CD4-positive, alpha-beta T cell treated with Interferon gamma for 1 hour (primary cell): ENCODE data around the gene TTC23.
"Not testable (repeated sequence)": the region's sequence is repeated elsewhere in the genome, so short reads cannot be mapped to it uniquely, and the experiment has no call there.

Experiments used
- DNase-seq: peaks from one replicate; pipeline ENCODE4 v3.0.0-alpha.2; 2020

The TTC23 gene

GRCh38 chr15:99118258-99118632 lies 131.1 kb downstream of the TTC23 start:
- no peak for DNase-seq

DNA sequence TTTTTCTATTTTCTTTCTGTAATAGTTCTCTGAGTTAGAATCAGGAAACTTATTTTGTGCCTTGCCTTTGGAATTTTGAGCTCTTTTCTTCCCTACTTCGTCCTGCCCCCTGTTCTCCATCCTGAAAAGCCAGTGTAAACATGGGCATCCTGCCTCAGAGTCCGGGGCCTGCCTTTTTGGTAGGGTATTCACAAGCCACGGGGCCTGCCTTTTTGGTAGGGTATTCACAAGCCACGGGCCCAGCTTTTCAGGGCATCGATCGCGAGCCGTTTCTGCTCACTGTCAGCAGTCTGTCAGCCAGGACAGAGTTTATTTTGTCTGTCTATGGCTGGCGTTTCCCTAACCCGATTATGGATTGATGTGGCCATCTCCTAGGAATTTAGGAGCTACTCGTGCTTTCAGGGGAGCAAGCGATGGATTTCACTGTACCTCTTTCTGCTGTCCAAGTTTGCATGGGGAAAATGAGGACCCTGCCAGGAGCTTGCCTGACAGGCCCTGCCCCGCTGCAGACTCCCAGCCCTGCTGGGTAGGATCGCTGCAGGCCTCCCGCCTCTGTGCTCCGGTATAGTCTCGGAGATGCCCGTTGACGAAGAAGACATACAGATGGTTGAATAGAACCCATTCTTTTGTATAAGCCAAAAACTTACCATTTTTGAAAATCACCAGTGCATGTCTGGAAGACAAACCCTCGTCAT lies 131.7 kb downstream of the TTC23 start:
- DNase-seq: no peak

- DNase-seq: no peak
Measured at GRCh38 chr15:99117111-99117510, 132.3 kb downstream of the TTC23 start.

- DNase-seq: no peak
Measured at GRCh38 chr15:99115300-99116215, 133.8 kb downstream of the TTC23 start.

DNA sequence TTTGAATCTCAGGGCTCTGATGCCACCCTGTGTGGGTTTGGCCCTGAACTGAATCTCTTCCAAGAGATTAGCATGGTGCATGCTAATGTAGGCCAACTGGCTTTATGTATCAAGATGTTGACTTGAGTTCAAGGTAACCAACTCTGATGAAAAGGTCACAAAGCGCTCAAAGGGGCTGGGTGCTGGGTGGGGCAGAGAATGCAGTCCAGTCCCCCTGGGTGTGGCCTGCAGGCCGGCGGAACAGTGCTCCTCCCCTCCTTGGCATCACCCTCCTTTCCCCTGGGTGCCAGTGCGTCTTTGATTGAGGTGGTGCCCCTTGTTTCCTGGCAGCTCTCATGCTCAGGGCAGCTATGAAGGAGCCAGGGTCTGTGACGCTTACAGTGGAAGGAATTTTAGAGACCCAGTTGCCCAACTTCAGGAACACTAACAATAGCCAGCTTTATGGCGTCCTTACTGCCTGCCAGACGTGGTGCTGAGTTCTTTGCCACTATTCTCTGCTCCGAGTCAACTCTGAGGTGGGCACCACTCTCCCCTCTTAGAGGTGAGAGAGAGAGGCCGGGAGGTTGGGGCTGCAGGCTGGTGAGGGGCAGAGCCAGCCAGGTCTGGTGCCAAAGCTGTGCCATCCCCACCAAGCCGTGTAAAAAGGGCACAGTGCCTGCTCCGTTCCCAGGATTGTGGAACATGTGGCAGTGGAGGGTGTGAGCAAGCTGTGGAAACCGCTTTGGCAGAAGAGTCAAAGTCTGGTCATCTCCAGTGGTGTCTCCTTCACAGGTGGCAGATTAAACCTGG lies 134.7 kb downstream of the TTC23 start:
- no peak for DNase-seq

GRCh38 chr15:99113547-99114271 lies 135.7 kb downstream of the TTC23 start:
- no peak for DNase-seq

- not testable (repeated sequence) for DNase-seq
Measured at GRCh38 chr15:99111641-99112040, 137.7 kb downstream of the TTC23 start.

DNA sequence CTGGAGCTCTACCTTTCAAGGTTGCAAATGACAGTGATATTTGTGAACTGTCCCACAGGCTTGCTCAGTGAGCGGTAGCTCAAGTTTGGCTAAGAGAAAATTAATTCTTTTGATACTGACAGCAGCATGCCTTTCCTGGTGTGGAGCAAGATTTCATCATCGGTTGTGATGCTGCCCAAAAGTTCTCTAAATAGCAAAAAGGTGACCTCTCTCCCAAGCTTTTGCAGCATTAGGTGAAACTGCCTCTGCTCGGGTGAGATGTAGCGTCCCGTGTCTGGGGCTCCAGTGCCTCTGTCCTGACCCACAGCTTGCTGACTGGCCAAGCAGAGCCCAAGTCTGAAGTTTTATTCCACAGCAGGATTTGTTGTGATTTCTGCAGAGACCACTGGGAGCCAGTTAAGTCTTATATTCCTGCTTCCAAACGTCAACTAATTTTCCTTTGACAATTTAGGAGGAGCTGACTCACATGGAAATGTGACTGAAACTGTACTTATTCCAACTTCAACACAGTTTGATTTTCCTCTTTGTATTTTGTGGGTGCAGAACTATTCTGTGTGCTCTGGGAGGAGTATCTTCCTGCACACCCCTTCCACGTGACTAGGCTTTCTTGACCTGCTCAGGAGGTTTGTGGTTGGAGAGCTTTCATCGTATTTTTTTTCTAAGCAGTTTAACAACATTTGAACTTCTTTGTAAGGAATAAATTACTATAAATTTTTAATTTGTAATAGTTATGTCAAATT lies 138.6 kb downstream of the TTC23 start:
- no peak for DNase-seq

GRCh38 chr15:99110093-99110492 lies 139.3 kb downstream of the TTC23 start:
- DNase-seq: no peak

GRCh38 chr15:99109555-99110021 lies 139.8 kb downstream of the TTC23 start:
- no peak for DNase-seq

DNA sequence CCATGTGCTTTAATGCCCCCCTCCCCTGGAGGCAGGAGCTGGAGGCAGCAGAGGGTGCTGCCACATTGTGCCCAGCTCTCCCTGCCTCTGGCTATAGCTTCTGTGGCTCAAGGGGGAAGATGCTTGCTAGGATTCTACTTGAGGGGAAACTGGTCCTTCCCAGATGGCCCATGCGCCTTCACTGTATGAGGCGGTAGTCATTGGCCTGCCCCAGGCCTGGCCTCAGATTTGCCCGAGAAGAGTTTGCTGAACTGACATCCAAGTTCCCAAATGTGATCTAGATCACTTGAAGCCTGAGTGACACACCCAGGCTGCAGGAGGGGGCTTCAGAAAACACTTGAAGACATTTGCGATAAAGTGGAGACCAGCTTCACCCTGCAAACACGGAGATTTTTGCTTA lies 140.4 kb downstream of the TTC23 start:
- DNase-seq: no peak

DNA sequence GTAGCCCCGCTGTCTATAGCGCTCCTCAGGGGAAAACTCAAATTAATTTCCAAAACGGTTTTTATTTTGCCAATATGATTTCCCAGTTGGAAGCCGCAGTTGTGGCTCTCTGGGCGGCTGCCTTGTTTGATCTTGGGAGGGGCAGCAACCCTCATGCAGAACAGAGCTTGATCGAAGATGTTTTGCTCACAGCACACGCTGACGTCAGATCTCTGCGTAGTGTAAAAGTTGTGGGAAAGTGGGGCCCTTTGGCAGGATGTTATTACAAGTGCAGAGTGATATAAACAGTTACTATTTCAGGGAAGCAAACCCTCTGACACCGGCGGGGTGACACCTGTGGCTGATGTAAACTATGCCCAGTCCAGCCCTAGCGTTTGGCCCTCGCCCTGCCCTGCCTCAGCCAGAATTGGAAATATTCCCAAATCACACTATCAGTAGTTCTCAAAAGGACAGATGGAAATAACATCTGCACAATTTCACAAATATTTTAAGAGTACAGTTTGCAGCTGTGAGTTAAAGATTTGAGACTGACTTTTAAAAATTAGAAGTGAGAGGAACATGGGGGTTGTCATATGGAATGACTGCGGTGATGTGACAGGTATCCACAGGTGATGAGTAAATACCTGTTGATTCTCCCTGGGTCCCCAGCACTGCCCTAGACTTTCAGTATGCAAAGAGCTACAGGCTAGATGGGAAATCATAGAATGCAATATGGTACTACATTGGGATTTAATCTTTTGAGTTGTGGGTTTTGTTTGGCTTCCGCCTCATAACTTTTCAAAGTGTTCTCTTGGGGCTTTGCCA lies 142.8 kb downstream of the TTC23 start:
- DNase-seq: peak; percentile 21

GRCh38 chr15:99105514-99106341 lies 143.7 kb downstream of the TTC23 start:
- no peak for DNase-seq

GRCh38 chr15:99104788-99105513 lies 144.4 kb downstream of the TTC23 start, which contains the start of gene SYNM:
Gene SYNM, plus strand, starts transcription at chr15:99105080. Its CDS starts 120 bp downstream, at chr15:99105200.
- DNase-seq: peak; percentile 21

DNA sequence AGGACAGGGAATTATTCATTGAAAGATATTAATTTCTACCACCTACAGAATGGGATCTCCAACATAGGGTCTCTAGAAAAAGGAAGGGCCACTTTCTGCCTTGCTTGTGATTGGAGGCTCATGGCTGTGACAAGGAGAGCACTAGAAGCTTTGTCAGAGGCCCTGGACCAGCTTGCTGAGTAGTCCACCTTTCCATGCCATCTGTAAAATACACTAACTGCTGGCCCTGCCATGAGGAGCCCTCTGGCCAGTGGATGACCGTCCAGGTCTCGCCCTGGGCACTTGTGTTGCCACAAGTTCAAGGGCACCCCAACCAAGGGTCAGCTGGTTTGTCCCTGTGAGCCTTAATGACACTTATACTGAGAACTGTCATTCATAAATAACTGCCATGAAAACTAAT lies 146.1 kb downstream of the TTC23 start:
- no peak for DNase-seq

- no peak for DNase-seq
Measured at GRCh38 chr15:99102332-99103235, 146.8 kb downstream of the TTC23 start.

- no peak for DNase-seq
Measured at GRCh38 chr15:99101501-99101900, 147.9 kb downstream of the TTC23 start.
